Measurements from ENCODE around the gene MERTK. TPM values are rescaled to one million over a fixed set of nuclear protein-coding genes. Genes with fewer than 3 reads are reported as not detected.

Gene MERTK
- total and polyA plus RNA-seq, 7 donors = 0.73 to 4.2 (median 1.6) TPM

DNA sequence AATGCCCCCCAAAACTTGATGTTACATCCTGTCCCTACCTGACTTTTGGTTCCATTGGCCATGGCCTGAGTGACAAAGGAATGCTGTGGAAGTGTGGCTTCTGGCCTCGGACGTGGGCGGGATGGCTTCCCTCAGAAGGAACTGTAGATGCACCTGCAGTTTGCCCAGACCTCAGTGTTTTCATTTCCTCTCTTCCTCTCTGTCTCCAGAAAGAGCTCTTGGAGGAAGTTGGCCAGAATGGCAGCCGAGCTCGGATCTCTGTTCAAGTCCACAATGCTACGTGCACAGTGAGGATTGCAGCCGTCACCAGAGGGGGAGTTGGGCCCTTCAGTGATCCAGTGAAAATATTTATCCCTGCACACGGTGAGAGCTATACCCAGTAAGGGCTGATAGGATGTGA is 95.6 kb downstream of the MERTK start:
- no peak for ATAC-seq

DNA sequence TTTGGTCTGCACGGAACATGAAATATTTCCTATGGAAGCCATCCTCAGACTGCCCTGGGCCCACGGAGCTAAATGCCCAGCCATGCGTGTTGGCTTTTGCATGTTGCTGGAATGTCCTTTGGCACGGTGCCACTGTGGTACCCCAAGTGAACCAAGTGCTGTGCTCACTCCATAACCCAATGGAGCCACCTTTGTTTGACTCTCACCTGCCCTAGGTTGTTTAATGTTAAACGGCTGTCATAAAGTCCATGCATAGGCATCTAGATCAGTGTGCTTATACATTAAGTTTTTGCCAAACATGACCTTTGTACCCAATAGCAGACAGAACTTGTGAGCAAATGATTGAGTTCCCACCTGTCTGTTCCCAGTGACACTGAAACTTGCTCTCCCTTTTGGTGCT is 96.7 kb downstream of the MERTK start:
- H3K27me3 ChIP-seq (ENCODE audit: insufficient read depth in 3 of 3, low read length in 2 of 3) = no peaks in the 10 kb centered on the region
- DNase-seq = no peak
- TF ChIP-seq, protein P1, sequence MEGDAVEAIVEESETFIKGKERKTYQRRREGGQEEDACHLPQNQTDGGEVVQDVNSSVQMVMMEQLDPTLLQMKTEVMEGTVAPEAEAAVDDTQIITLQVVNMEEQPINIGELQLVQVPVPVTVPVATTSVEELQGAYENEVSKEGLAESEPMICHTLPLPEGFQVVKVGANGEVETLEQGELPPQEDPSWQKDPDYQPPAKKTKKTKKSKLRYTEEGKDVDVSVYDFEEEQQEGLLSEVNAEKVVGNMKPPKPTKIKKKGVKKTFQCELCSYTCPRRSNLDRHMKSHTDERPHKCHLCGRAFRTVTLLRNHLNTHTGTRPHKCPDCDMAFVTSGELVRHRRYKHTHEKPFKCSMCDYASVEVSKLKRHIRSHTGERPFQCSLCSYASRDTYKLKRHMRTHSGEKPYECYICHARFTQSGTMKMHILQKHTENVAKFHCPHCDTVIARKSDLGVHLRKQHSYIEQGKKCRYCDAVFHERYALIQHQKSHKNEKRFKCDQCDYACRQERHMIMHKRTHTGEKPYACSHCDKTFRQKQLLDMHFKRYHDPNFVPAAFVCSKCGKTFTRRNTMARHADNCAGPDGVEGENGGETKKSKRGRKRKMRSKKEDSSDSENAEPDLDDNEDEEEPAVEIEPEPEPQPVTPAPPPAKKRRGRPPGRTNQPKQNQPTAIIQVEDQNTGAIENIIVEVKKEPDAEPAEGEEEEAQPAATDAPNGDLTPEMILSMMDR (IDR thresholded peaks at IDR 0.05) = no peak
- WGBS, 3 donors = 76 to 88% (median 81%) methylated on average over 5 of the region's 5 CpGs
- no peaks in the 10 kb centered on the region for H3K9me3 ChIP-seq
- no peaks in the 10 kb centered on the region for H3K36me3 ChIP-seq (ENCODE audit: insufficient read depth in 1 of 2, low read depth in 1 of 2)
- H3K4me3 ChIP-seq = no peak overlapping the region
- no peak overlapping the region for H3K27ac ChIP-seq
- no peak for ATAC-seq
- no peaks in the 10 kb centered on the region for H3K4me1 ChIP-seq
- intact Hi-C loops (cut with DNase I) = no loop called here

More for the DNA sequence above, 95.6 kb downstream of the MERTK start:
- Histone ChIP-seq H3K4me3 (no peak overlapping the region), H3K27me3 (ENCODE audit: insufficient read depth in 3 of 3, low read length in 2 of 3) (no peaks in the 10 kb centered on the region), H3K27ac (no peak overlapping the region), H3K4me1 (no peaks in the 10 kb centered on the region), H3K9me3 (no peaks in the 10 kb centered on the region), H3K36me3 (ENCODE audit: insufficient read depth in 1 of 2, low read depth in 1 of 2) (no peaks in the 10 kb centered on the region)
- WGBS, 3 donors = 72 to 83% (median 74%) methylated on average over 8 of the region's 8 CpGs
- TF ChIP-seq, protein P1 (IDR thresholded peaks at IDR 0.05) = no peak
- DNase-seq = no peak
- intact Hi-C loops (cut with DNase I) = no loop called here

- Histone ChIP-seq H3K4me3 (no peak overlapping the region), H3K36me3 (ENCODE audit: insufficient read depth in 1 of 2, low read depth in 1 of 2) (no peaks in the 10 kb centered on the region), H3K9me3 (no peaks in the 10 kb centered on the region), H3K4me1 (no peaks in the 10 kb centered on the region), H3K27me3 (ENCODE audit: insufficient read depth in 3 of 3, low read length in 2 of 3) (no peaks in the 10 kb centered on the region), H3K27ac (no peak overlapping the region)
- intact Hi-C loops (cut with DNase I) = no loop called here
- 89 to 91% (median 89%) methylated on average over 4 of the region's 4 CpGs for WGBS, 3 donors
- no peak for DNase-seq
- no peak for ATAC-seq
- TF ChIP-seq, protein P1 (IDR thresholded peaks at IDR 0.05) = no peak
Observed at GRCh38 chr2:111999809-112000208, 101.4 kb downstream of the MERTK start.

- 78 to 79% (median 78%) methylated on average over 5 of the region's 5 CpGs for WGBS, 3 donors
- H3K4me3 ChIP-seq = no peak overlapping the region
- intact Hi-C loops (cut with DNase I) = no loop called here
- no peak for DNase-seq
- H3K4me1 ChIP-seq = no peaks in the 10 kb centered on the region
- no peaks in the 10 kb centered on the region for H3K27me3 ChIP-seq (ENCODE audit: insufficient read depth in 3 of 3, low read length in 2 of 3)
- ATAC-seq = no peak
- TF ChIP-seq, protein P1 (IDR thresholded peaks at IDR 0.05) = no peak
- no peaks in the 10 kb centered on the region for H3K36me3 ChIP-seq (ENCODE audit: insufficient read depth in 1 of 2, low read depth in 1 of 2)
- H3K9me3 ChIP-seq = no peaks in the 10 kb centered on the region
- no peak overlapping the region for H3K27ac ChIP-seq
Observed at GRCh38 chr2:112000399-112001135, 102.2 kb downstream of the MERTK start.

All from psoas muscle (tissue), 8 donors.